Measurements from ENCODE around the gene DEGS2.

DNA sequence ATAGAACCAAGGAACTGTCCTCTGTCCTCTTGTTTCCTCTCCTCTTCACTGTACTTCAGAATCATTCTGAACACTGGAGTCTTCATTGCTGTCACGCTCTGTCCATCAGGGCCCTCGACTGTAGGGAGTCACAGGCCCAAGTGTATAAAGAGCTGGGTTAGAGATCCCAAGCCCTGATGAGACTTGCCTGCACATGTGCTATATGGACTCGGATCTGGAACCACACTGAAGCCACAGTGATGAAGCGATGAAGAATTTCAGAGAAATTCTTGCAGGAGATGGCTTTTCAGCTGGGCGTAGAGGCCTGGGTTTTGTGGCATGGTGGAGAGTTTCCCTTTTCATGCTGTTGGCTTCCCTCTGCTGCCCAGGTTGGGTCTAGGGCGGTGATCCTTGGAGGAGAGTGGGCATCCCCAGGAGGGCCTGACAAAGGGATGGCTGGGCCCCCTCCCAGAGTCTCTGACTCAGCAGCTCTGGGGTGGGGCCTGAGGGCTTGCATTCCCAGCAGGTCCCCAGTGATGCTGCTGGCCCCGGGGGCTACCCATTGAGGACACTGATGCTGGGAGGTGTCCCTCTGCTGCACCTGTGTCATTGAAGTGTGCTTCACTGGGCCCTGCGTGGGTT, 39.9 kb upstream of the DEGS2 start:
- TF ChIP-seq, protein P1, sequence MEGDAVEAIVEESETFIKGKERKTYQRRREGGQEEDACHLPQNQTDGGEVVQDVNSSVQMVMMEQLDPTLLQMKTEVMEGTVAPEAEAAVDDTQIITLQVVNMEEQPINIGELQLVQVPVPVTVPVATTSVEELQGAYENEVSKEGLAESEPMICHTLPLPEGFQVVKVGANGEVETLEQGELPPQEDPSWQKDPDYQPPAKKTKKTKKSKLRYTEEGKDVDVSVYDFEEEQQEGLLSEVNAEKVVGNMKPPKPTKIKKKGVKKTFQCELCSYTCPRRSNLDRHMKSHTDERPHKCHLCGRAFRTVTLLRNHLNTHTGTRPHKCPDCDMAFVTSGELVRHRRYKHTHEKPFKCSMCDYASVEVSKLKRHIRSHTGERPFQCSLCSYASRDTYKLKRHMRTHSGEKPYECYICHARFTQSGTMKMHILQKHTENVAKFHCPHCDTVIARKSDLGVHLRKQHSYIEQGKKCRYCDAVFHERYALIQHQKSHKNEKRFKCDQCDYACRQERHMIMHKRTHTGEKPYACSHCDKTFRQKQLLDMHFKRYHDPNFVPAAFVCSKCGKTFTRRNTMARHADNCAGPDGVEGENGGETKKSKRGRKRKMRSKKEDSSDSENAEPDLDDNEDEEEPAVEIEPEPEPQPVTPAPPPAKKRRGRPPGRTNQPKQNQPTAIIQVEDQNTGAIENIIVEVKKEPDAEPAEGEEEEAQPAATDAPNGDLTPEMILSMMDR (IDR thresholded peaks at IDR 0.05) = no peak
- no peak for TF ChIP-seq POLR2AphosphoS5 (IDR thresholded peaks at IDR 0.05)
